GM21515 (cell line): Measurements from ENCODE around the gene PDE11A.
"Not testable (repeated sequence)": the region's sequence is repeated elsewhere in the genome, so short reads cannot be mapped to it uniquely, and the experiment has no call there.

ENCODE experiments used
- ATAC-seq: cut with Tn5 transposase; IDR thresholded peaks from one replicate; pipeline ENCODE4 v1.9.1; 2021; ENCODE audit not compliant: unreplicated experiment

PDE11A gene

DNA sequence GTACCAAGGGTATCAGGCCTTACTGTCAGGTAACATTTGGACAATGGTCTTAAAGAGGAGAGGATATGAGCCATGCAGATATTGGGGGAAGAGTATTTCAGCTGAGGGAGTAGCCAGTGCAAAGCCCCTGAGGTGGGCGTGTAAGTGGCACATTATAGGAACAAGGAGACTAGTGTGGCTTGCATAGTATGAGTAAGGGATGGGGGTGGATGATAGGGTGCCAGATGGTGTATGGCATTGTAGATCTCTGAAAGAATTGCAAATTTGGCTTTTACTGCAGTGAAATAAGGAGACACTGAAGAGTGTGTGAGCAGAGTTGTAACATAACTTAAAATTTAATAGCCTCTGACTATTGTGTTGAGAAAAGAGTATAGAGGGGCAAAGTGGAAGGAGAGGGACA lies 244.0 kb downstream of the PDE11A start:
- no peak for ATAC-seq

DNA sequence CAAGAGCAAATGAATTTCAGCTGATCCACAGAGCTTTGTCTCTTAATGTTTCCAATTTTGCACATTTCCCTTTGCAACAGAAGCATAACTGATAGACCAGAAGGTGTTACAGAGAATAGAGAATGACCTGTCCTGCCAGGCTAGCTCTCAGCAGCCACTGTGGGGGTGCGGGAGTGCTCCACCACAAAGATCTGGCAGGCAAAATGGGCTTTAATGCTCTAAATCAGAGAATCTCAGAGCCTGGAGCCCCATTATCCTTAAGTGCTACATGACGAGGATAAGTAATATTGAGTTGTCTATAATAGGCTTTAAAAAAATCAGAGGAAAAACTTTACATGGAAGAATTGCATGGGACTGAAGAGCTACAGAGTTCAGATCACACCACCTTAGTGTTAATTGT lies 245.7 kb downstream of the PDE11A start:
- ATAC-seq: no peak

DNA sequence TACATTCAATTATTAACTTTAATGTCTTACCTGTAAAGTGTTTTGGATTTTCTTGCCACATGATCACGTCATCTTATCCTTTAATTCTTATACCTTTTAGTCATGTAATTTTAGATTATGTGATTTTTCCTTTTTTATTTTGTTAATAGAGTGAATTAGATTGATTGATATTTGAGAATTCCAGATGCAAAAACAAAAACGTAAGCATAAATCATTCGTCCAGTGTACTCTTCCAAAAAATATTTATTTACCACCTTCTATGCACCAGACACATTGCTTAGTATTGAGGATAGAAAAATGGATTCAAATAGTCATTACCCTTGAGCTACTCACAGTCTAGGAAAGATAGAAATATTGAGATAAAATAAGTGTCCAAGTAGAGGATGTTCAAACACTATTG lies 249.6 kb downstream of the PDE11A start:
- ATAC-seq: no peak

DNA sequence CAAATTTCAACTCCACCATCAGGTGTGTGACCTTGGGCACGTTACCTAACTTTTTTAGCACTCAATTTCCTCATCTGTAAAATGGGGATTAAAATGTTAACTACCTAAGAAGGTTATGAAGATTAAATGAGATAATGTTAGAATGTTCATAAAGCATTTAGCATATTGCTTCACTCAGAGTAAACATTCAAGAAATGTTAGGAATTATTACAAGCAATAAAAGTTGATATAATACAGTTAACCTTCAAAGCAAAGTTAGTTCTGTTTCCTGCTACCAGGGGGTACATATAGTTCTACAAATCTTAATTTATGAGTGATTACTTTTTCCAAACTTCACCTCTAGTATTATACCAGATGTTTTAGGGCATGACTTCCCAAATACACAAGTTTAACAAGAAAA lies 254.2 kb downstream of the PDE11A start:
- ATAC-seq: no peak

DNA sequence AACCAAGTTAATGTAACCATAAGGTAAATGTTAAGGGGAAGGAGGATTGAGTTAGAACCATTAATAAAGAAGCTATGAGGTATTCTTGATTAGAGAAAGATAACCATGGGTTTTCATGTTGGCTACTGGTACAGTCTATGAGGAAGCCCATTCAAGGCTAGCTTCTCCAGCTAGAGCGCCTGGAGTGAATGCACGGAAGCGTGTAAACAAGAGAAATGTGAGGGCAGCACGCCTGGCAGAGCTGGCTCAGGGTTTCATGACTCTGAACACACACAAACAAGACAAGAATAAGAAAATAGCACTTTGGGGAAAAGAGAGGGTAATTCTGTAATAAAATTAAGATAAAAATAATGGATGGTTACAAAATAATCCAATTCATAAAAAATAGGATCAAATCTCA lies 255.3 kb downstream of the PDE11A start:
- no peak for ATAC-seq

DNA sequence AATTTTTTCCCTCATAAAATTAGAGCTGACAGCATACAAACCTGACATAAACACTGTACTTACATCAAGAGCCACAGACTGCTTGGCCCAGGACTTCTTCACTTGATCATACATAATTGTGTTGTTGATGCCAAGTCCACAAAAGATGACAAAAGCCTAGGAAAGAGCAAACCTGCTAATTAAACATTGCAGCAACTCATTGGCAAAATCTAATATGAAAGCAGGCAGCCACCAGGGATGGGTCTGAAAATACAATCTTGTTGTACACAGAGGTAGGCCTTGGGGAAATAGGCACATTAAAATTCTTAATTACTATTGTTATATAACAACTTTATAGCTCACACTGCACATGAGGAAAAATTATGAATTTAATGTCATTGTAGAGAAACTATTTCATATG lies 255.8 kb downstream of the PDE11A start:
- no peak for ATAC-seq

DNA sequence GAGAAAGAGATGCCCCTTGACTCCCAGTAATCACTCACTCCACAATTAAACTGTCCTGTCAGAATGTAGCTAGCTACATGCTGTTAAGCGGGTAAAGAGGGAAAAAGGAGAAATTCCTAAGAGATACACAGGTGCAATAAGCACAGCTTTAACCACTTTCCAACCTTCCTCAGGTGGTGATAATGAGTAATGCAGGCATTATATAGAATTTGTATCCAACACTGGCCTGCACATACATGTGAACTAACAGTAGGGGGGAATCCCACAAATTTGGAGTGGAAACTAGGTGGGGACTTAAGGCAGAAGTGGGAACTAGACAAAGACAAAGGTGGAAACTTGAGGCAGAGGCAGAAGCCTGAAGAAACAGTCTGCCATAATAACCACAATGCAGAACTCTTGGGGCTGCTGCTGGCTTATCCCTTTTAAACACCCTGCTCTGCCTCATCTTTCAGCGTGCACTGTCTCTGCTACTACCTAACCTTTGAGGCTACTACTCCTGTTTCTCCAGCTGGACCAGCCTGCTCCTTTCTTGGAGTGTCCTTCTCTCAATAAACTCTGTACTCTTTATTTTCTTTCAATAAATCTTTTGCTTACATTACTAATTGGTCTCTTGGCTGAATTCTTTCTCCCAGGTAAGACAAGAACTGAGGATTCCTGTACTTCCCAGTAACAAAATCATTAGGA lies 259.7 kb downstream of the PDE11A start:
- ATAC-seq: no peak

DNA sequence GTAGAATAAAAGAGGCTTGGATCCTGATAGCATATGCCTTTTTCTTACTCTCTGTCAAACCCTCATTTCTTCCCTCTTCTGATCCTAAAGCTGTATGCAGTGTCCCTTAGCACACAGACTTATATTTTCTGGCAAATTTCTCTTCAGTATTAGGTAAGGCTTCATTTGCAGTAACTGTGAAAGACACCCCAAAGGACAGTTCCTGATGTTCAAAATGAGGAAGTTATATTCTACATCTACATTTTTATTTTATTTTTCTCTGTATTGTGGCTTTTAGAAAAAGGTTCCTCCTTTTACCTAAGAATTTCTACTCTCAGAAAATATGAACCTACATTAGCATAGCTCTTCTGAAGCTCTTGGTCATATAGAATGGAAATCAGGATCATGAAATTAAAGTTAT lies 261.7 kb downstream of the PDE11A start:
- no peak for ATAC-seq

DNA sequence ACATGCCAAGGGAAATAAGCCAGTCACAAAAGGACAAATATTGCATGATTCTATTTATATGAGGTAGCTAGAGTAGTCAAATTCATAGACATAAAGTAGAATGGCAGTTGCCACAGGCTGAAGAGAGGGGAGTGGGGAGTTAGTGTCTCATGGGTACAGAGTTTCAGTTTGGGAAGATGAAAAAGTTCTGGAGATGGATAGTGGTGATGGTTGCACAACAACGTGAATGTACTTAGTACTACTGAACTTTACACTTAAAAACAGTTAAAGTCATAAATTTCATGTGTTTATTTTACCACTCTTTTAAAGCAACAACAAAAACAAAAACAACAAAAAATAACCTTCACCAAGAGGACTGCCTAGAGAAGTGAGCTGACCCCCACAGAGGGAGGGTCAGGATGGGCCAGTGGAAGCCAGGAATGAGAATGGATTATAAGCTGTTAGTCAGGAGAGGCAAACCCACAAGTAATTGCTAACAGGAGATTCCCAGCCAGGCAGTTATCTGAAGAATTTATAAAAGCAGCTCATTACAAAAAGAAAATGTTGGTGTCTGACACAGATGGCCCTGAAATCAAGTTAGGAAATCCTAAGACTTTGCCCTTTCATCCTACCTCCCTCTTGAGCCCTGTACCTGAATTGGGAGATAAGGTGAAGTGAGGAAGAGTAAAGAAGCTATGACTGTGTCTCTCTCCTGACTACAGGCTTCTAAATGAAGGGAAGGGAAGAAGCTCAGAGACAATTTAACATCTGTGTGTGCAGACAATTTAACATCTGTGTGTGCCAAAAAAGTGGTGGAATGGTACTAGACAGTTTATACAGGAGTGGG lies 263.4 kb downstream of the PDE11A start:
- ATAC-seq: no peak

DNA sequence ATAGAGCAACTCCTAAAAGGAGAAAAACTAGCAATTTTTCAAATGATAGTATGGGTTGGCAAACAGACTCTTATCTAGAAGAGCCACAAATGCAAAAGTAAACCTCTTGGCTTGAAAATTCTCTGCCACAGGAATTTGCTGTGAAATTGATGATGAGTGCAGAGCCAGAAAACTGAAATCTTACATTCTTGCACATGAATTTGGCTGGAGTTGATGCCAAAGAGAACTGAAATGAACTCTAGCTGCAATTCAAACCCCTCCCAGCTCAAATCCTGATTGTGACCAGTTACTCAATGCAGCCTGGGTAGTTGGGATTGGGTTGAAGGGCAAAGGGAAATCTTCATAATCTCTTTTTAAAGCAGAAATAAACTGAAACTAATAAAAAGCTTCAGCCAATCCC lies 266.6 kb downstream of the PDE11A start:
- ATAC-seq: no peak

DNA sequence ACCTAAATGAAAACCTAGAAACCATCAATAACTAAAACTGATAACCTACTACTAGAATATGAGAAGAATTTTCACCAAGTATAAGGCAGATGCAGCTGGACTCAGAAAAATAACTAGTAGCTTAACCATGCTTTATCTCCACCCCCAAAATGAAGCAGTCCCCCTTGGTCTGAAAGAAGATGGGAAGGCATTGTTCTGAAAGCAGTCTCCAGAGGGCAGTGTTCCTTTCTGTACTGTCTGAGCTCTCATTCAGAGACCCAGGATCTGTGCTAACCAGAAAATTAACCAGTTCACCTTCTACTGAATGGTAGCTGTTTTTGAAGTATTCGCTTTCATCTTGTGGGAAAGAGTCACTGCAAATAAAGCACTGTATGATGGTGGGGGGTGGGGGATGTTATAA lies 273.0 kb downstream of the PDE11A start:
- ATAC-seq: peak; percentile 64

DNA sequence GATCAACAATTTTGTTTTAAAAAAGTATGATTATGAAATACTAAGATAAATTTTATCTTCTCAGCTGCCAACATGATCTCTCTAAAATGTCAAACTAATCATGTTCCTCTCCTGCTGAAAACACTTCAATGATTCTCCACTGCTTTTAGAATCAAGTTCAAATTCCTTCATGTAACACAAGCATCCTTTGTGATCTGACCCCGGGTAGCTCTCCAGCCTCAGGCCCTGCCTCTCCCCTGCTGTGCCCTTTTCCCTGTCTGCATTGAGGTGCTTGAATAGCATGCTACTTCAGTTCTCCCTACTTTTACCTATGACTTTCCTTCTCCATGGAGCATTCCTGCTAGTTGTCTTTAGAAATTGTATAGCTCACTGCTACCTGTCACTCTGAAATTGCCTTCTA lies 274.8 kb downstream of the PDE11A start:
- ATAC-seq: no peak

DNA sequence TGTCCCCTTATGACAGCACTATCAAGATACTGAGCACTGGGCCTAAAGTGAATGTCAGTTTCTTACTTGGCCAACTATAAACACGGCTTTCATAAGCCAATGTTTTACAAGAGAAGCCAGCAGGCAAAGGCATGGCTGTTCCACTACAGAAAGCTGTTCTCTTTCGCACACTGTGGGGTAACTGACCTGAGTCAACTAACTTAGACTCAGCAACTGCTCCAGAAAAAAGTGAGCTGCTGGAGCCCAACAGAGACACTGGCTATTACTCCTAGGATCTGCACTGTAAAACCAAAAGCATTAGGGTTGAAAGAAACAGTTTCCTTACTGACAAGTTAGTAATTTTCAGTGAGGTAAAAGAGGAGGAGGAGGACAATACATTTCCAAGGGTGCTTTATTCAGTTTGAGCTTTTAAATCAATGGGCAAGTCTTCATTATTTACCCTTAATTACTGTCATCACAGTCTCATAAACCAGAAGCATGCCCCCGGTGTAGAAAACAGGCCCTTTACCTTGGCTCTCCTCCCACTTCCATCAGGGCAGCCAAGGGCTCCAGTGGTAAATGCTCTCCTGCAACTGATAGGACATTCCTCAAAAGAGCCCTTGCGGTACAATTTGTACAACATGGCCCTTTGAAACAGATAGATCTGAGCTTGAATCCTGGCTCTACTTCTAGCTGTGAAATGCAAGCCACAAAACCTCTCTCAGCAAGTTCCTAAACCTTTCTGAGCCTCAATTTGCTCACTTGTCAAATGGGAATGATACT lies 275.7 kb downstream of the PDE11A start:
- no peak for ATAC-seq

DNA sequence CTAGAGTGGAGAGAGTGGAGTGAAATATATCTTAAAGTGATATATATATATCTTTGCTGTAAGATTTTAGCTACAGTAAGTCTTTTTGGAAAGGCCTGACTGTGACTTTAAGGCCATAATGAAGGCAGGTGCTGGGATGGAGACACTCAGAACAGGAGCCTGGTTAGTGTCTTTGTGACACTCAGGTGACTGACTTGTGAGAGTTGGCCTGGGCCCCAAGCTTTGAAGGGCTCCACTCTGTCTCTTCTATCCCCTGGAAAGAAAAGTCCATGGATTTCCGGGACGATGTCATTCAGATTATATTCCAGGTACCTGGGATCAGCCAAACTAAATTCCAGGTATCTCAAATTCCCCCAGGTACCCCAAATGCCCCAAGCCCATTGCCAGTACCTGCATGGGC lies 276.6 kb downstream of the PDE11A start:
- no peak for ATAC-seq

DNA sequence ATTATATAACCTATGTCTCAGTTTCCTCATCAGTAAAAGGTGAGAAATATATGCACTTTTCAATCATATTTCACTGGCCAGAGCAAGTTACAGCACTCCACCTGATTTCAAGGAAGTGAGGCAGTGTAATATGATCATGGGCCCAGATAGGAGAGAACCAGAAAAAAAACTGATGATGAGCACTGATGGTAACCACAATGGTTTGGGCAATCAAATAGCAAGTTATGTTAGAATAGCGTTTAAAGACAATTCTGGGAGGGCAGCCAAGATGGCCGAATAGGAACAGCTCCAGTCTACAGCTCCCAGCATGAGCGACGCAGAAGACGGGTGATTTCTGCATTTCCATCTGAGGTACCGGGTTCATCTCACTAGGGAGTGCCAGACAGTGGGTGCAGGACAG lies 287.4 kb downstream of the PDE11A start:
- not testable (repeated sequence) for ATAC-seq

DNA sequence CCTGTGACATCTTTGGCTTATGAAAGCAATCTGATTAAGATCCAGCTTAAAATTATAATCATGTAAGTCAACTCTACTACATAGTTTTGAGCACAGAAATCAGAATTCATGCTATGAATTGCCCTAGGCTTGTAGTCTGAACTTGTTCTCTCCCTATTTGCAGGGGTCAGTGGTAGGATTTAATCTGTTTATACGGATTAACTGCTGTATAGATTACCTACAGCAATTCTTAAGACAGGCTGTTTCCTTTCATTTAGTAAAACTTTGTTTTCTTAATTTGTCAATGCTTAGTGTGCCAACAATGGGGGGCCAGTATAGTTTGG lies 287.9 kb downstream of the PDE11A start:
- no peak for ATAC-seq

DNA sequence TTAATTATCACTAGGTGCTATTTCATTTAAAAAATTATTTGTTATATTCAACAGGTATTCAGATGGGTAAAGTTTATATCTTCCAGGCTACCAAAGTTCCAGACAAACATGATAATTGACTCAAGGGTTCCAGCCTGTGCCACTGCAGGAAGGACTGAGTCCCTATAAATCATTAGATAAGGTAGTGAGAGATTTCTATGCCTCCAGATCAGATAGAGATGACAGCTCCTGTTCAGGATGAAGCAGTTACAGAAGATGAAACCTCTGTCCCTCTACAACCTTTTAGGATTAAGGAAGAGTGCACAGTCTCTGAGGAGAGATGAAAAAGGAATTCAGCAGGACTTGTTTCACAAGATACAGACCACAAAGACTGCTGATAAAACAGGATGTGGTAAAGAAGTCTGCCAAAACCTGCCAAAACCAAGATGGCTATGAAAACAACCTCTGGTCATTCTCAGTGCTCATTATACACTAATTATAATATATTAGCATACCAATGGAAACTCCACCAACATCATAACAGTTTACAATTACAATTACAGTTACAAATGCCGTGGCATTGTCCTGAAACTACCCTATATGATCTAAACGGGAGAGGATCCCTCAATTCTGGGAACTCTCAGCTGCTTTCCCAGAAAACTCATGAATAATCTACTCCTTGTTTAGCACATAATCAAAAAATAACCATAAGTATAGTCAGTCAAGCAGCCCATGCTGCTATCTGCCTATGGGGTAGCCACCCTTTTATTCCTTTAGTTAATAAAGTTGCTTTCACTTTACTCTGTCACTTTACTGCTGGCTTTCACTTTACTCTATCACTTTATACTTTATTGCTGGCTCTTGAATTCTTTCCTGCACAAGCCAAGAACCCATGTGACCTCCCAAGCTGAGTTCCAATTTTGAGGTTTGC lies 288.5 kb downstream of the PDE11A start:
- ATAC-seq: peak; percentile 91

DNA sequence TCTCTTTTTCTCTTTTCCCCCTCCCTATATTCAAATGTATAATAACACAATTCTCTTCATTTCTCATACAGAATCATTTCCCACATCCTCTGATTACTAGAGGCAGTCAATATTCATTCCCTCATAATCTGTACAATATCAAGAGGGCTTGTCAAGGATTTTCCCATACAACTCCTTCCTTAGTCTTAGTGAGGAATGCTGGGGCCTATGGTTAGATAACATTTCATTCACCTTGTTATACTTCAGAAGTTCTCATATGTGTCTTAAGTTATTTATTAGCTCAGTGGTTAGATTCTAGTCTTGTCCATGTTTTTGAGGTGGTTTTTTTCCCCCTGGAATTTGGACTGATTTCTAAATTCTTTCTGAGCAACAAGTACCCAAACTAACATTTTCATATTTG lies 289.5 kb downstream of the PDE11A start:
- no peak for ATAC-seq

DNA sequence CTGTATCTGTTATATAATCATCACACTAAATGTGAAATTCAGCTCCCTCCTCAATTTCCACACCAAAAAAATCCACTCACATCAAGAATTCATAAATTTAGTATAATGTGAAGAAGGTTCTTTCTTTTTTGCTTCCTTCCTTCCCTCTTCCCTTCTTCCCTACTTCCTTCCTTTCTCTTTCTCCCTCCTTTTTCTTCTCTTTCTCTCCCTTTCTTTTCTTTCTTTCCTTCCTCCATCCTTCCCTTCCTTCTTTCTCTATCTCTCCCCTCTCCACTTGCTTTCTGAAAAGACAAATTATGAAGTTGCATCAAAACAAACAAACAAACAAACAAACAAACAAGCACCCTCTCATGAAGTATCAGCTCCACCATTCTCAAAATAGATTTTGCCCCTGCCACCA lies 290.0 kb downstream of the PDE11A start:
- ATAC-seq: no peak

DNA sequence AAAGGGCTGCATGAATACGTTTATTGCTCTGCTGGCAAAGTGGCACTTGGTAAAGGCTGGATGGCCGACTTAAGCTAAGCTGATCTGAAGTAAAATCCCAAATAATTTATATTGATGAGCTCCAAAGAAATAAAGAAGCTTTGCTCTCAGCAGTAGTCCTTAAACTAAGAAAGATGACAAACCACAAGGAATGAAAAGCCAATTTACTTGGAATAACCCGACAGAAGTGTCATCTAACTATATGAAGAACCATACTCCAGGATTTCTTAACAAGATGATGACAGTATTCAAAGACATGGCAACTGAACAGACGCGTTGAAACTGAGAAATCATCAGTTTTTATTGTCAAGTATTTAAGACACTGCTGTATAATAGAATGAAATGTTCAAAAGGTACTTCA lies 294.1 kb downstream of the PDE11A start:
- ATAC-seq: no peak

DNA sequence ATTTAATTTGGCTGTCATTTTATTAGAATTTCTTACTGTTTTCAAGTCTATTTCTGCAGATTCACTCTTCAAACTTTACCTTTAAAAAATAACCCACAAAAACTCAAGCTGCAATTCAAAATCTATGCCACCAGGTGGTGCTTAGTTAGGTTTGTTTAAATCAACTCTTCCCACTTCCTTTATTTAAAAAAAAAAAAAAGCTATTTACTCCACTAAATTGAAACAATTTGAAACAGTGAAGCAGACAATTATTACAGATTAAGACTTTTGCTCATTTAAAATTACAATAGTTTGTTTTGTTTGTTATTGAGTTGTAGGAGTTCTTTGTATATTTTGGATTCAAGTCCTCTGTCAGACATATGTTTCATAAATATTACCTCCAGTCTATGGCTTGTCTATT lies 300.0 kb downstream of the PDE11A start:
- ATAC-seq: no peak
